H9 (cell line): ENCODE data around the gene TM7SF3. TPM values are rescaled to one million over a fixed set of nuclear protein-coding genes. Genes with fewer than 3 reads are reported as not detected.

Source experiments
- DNase-seq: peaks from one replicate; pipeline ENCODE4 v3.0.0-alpha.2; 2017
- H2AFZ ChIP-seq: one replicate; pipeline ENCODE4 v1.6.1; 2013; ENCODE audit warnings: mild to moderate bottlenecking, low read length, control low read depth, moderate library complexity
- H2AK5ac ChIP-seq: 2 replicates; pipeline ENCODE4 v1.6.1; 2013; ENCODE audit warnings: low read length, control low read depth, mixed read lengths; ENCODE audit not compliant: insufficient read length
- H2BK120ac ChIP-seq: one replicate; pipeline ENCODE4 v1.6.1; 2013; ENCODE audit warnings: low read depth, mild to moderate bottlenecking, low read length, control low read depth, inconsistent platforms; ENCODE audit not compliant: poor library complexity, severe bottlenecking
- H2BK12ac ChIP-seq: 2 replicates; pipeline ENCODE4 v1.6.1; 2013; ENCODE audit warnings: low read length, control low read depth, mixed read lengths, low read depth; ENCODE audit not compliant: insufficient read length
- H2BK15ac ChIP-seq: 2 replicates; pipeline ENCODE4 v1.6.1; 2013; ENCODE audit warnings: low read depth, low read length, control low read depth
- H2BK20ac ChIP-seq: one replicate; pipeline ENCODE4 v1.6.1; 2013; ENCODE audit warnings: low read depth, mild to moderate bottlenecking, low read length, control low read depth, inconsistent platforms; ENCODE audit not compliant: poor library complexity, severe bottlenecking
- H2BK5ac ChIP-seq: 2 replicates; pipeline ENCODE4 v1.6.1; 2013; ENCODE audit warnings: low read length, control low read depth, mixed read lengths; ENCODE audit not compliant: insufficient read length
- H3K14ac ChIP-seq: 2 replicates; pipeline ENCODE4 v1.6.1; 2013; ENCODE audit warnings: low read length, control low read depth; ENCODE audit not compliant: insufficient read depth
- H3K18ac ChIP-seq: 2 replicates; pipeline ENCODE4 v1.6.1; 2013; ENCODE audit warnings: low read depth, mild to moderate bottlenecking, mixed read lengths, low read length, control low read depth; ENCODE audit not compliant: insufficient read length
- H3K23ac ChIP-seq: 2 replicates; pipeline ENCODE4 v1.6.1; 2013; ENCODE audit warnings: low read length, control low read depth, mixed read lengths, low read depth; ENCODE audit not compliant: insufficient read length
- H3K23me2 ChIP-seq: 2 replicates; pipeline ENCODE4 v1.6.1; 2013; ENCODE audit warnings: low read depth, mild to moderate bottlenecking, mixed read lengths, low read length, control low read depth; ENCODE audit not compliant: insufficient read length, poor library complexity, severe bottlenecking
- H3K27ac ChIP-seq: 2 replicates; pipeline ENCODE4 v1.5.1; 2013; ENCODE audit warnings: low read length, control low read depth, mixed read lengths, low read depth; ENCODE audit not compliant: insufficient read length
- H3K27me3 ChIP-seq: 2 replicates; pipeline ENCODE4 v1.6.1; 2013; ENCODE audit warnings: low read length, control low read depth, inconsistent platforms; ENCODE audit not compliant: insufficient read depth
- H3K4ac ChIP-seq: 2 replicates; pipeline ENCODE4 v1.6.1; 2013; ENCODE audit warnings: low read depth, mild to moderate bottlenecking, control low read depth, inconsistent platforms, low read length, moderate library complexity
- H3K4me1 ChIP-seq: 2 replicates; pipeline ENCODE4 v1.6.1; 2013; ENCODE audit warnings: low read length, control low read depth, inconsistent platforms; ENCODE audit not compliant: insufficient read depth
- H3K4me2 ChIP-seq: 2 replicates; pipeline ENCODE4 v1.6.1; 2013; ENCODE audit warnings: low read length, control low read depth, mixed read lengths; ENCODE audit not compliant: insufficient read length, insufficient read depth
- H3K56ac ChIP-seq: 2 replicates; pipeline ENCODE4 v1.6.1; 2013; ENCODE audit warnings: low read depth, mild to moderate bottlenecking, mixed read lengths, low read length, control low read depth; ENCODE audit not compliant: insufficient read length
- H3K79me1 ChIP-seq: 2 replicates; pipeline ENCODE4 v1.6.1; 2013; ENCODE audit warnings: low read depth, mild to moderate bottlenecking, moderate library complexity, low read length, control low read depth, inconsistent platforms; ENCODE audit not compliant: insufficient read depth, poor library complexity, severe bottlenecking
- H3K79me2 ChIP-seq: 2 replicates; pipeline ENCODE4 v1.6.1; 2013; ENCODE audit warnings: low read length, control low read depth, inconsistent platforms; ENCODE audit not compliant: insufficient read depth
- H3K9ac ChIP-seq: 2 replicates; pipeline ENCODE4 v1.6.1; 2013; ENCODE audit warnings: low read length, control low read depth, mixed read lengths; ENCODE audit not compliant: insufficient read length; ENCODE audit errors: extremely low read depth
- H3K9me3 ChIP-seq: one replicate; pipeline ENCODE4 v1.6.1; 2013; ENCODE audit warnings: low read depth, low read length, inconsistent platforms; ENCODE audit not compliant: control insufficient read depth
- H3T11ph ChIP-seq: one replicate; pipeline ENCODE4 v1.6.1; 2013; ENCODE audit warnings: mild to moderate bottlenecking, low read length, control low read depth, inconsistent platforms
- H4K20me1 ChIP-seq: one replicate; pipeline ENCODE4 v1.6.1; 2013; ENCODE audit not compliant: control insufficient read depth, insufficient read length, insufficient read depth
- H4K5ac ChIP-seq: 2 replicates; pipeline ENCODE4 v1.6.1; 2013; ENCODE audit warnings: low read depth, mild to moderate bottlenecking, mixed read lengths, low read length, control low read depth; ENCODE audit not compliant: insufficient read length
- H4K8ac ChIP-seq: replicated peaks from 2 replicates; pipeline ENCODE4 v1.6.1; 2013; ENCODE audit warnings: low read length, control low read depth, mixed read lengths, low read depth; ENCODE audit not compliant: insufficient read length
- H4K91ac ChIP-seq: 2 replicates; pipeline ENCODE4 v1.6.1; 2013; ENCODE audit warnings: low read depth, mild to moderate bottlenecking, moderate library complexity, mixed read lengths, low read length, control low read depth; ENCODE audit not compliant: insufficient read length
- H3K27ac Mint-ChIP-seq, 3 experiments: 2 replicates in 2 of 3; 3 replicates in 1 of 3; pipeline ENCODE4 v1.8.0; 2020 to 2021; ENCODE audit warnings: mixed read lengths in 3 of 3, mild to moderate bottlenecking in 1 of 3, moderate library complexity in 1 of 3
- H3K27me3 Mint-ChIP-seq: 2 replicates; pipeline ENCODE4 v1.8.0; 2021; ENCODE audit warnings: low read depth, mild to moderate bottlenecking, moderate library complexity, mixed read lengths
- H3K36me3 Mint-ChIP-seq, 3 experiments: 2 replicates in 2 of 3; 3 replicates in 1 of 3; pipeline ENCODE4 v1.8.0; 2020 to 2021; ENCODE audit warnings: low read depth in 3 of 3, mixed read lengths in 3 of 3; ENCODE audit not compliant: insufficient read depth in 1 of 3
- H3K4me1 Mint-ChIP-seq, 2 experiments: 2 replicates each; pipeline ENCODE4 v1.8.0; 2020; ENCODE audit warnings: mixed read lengths in 2 of 2
- H3K4me3 Mint-ChIP-seq, 2 experiments: 2 replicates in 1 of 2; 3 replicates in 1 of 2; pipeline ENCODE4 v1.8.0; 2020 to 2021; ENCODE audit warnings: mild to moderate bottlenecking in 2 of 2, mixed read lengths in 2 of 2, moderate library complexity in 1 of 2
- H3K9me3 Mint-ChIP-seq, 2 experiments: 2 replicates in 1 of 2; 3 replicates in 1 of 2; pipeline ENCODE4 v1.8.0; 2020; ENCODE audit warnings: mild to moderate bottlenecking in 2 of 2, mixed read lengths in 2 of 2, moderate library complexity in 1 of 2
- CTCF ChIP-seq: fragments of 200-600 bp; sonication (generic); conservative IDR thresholded peaks from 3 replicates; pipeline ENCODE4 v1.8.0; 2021; ENCODE audit warnings: antibody characterized with exemption, mild to moderate bottlenecking
- WGBS: extraction: QIAGEN DNeasy Blood & Tissue Kit; methylation state at CpG from one replicate; pipeline ENCODE4 v1.1.7; 2013; ENCODE audit warnings: missing lambda C conversion rate, low lambda C conversion rate, mixed read lengths; ENCODE audit not compliant: insufficient read length; ENCODE audit errors: extremely low coverage; 5-methylcytosine and 5-hydroxymethylcytosine counted together
- total RNA-seq: library from RNA; stranded (reverse); gene quantifications from 2 replicates; pipeline ENCODE4 v1.2.1, GENCODE V29; 2021

TM7SF3 gene
- total RNA-seq, 1 experiment from 2014 or later = 74.9 TPM

DNA sequence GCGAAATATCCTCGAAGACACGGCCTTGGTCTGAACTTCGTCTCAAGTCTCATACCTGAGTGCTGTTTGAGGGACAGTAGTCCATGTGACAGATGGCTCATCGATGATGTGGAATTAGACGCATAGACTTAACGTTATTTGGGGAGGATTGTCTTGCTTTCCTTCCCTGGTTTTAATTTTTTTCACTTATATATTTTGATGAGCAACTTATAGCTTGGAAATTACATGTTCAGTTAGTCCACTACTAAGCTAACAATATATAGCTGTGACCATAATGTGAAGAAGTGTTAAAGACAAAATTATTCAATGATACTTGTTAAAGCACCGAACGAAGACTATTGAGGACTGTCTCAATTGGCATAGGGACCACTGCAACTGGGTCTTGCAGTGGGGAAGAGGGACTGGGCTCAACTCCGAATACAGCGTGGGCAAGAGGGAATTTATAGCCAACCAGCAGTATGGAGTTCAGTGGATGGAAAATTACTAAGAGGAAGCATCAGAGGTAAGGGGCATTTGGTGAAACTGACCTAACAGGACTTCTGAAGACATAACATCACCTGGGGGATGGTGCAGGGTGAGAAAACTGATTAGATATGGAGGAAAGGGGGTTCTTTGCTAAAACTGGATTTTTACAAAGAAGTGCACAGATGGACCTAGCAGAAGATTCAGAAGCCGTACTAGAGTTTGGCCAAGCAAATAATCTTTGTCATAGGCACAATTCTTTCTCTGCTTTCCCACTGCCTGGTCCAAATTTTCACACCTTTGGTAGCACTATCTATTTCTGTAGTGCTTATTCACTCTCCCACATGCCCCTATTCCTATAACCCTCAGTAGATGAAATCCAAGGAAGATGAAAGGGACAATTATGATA is 910 bp upstream of the TM7SF3 start:
- Histone ChIP-seq H3K9ac (no peak overlapping the region), H3K79me1 (peaks cover 2% of the 10 kb centered on the region), H3K27ac (peak overlapping the region; percentile 27), H3K56ac (no peak overlapping the region), H2BK12ac (no peak overlapping the region), H3K4me1 (peaks cover 2% of the 10 kb centered on the region; the same call in 1 of the 2 replicates), H3K14ac (no peak overlapping the region), H2BK120ac (no peak overlapping the region), H3T11ph (no peak overlapping the region), H3K23ac (no peak overlapping the region), H2AFZ (peak overlapping the region; percentile 94), H3K23me2 (no peaks in the 10 kb centered on the region), H2BK5ac (no peak overlapping the region), H3K4ac (no peak overlapping the region), H2BK15ac (no peak overlapping the region), H2BK20ac (no peak overlapping the region), H4K20me1 (no peaks in the 10 kb centered on the region), H3K27me3 (no peaks in the 10 kb centered on the region), H4K91ac (no peak overlapping the region), H3K4me2 (peak overlapping the region; percentile 51), H4K8ac (no peak overlapping the region), H3K79me2 (peaks cover 10% of the 10 kb centered on the region; the same call in 1 of the 2 replicates), H2AK5ac (no peak overlapping the region), H3K9me3 (no peaks in the 10 kb centered on the region), H4K5ac (no peak overlapping the region), H3K18ac (peak overlapping the region; percentile 4)
- no peak for TF ChIP-seq CTCF
- Mint-ChIP-seq H3K4me3 (peak overlapping the region; percentile 93 to 95), H3K9me3 (no peaks in the 10 kb centered on the region), H3K27ac (peak overlapping the region; percentile 51 to 91 (median 73); a peak in 6 of 7 replicates), H3K27me3 (no peaks in the 10 kb centered on the region), H3K36me3 (peaks cover 0 to 5% (median 0%) of the 10 kb centered on the region in 3 experiments; a peak in 1 of 7 replicates), H3K4me1 (peaks cover 39 to 45% of the 10 kb centered on the region in 2 experiments)
- no peak for DNase-seq
- no CpG with 5 or more reads among the region's 12 CpGs for WGBS
